Measurements from ENCODE around the gene PARL. TPM values are rescaled to one million over a fixed set of nuclear protein-coding genes. Genes with fewer than 3 reads are reported as not detected.

Gene PARL
- total and polyA plus RNA-seq, 12 donors, result 45.8 to 113 (median 60.7) TPM

DNA sequence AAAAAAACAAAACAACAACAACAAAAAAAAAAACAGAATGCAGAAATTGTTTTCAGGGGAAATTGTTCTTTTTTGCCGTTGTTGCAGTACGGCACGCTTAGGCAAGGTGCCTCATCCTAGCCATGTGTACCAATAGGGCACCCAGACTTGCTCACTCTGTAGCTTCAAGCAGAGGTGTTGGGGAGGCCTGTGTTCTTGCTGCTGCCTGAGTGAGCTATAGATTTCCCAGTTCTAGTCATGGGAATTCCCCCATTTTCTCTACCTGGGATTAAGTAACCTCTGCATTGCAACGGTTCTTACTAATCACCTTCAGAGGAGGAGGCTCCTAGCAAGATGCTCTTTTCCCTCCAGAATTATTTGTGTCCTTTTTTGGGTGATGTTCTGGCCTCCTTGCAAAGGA lies 12.9 kb upstream of the PARL start:
- no peak overlapping the region for H3K27ac ChIP-seq
- peaks cover 0 to 4% (median 0%) of the 10 kb centered on the region in 9 donors for H3K4me1 ChIP-seq
- no peaks in the 10 kb centered on the region for H3K36me3 ChIP-seq
- no peak overlapping the region for H3K4me3 ChIP-seq
- TF ChIP-seq, protein P1, sequence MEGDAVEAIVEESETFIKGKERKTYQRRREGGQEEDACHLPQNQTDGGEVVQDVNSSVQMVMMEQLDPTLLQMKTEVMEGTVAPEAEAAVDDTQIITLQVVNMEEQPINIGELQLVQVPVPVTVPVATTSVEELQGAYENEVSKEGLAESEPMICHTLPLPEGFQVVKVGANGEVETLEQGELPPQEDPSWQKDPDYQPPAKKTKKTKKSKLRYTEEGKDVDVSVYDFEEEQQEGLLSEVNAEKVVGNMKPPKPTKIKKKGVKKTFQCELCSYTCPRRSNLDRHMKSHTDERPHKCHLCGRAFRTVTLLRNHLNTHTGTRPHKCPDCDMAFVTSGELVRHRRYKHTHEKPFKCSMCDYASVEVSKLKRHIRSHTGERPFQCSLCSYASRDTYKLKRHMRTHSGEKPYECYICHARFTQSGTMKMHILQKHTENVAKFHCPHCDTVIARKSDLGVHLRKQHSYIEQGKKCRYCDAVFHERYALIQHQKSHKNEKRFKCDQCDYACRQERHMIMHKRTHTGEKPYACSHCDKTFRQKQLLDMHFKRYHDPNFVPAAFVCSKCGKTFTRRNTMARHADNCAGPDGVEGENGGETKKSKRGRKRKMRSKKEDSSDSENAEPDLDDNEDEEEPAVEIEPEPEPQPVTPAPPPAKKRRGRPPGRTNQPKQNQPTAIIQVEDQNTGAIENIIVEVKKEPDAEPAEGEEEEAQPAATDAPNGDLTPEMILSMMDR (IDR thresholded peaks at IDR 0.05), result no peak
- intact Hi-C loops (cut with DNase I), result loop anchor here (2.0 to 10.0 kb wide), 13 partner anchors 107 to 647 kb away; partner anchors contain the start of genes ALG3 (in 9 of the 10), EEF1AKMT4 (in 9 of the 10), ABCC5 (in 5 of the 10) and PSMD2 (in 2 of the 10)
- DNase-seq (no peak), ATAC-seq (no peak)
- 84 to 88% methylated on average over 4 of the region's 4 CpGs for WGBS, 2 donors
- peaks cover 0 to 45% (median 0%) of the 10 kb centered on the region in 7 donors for H3K27me3 ChIP-seq
- no peaks in the 10 kb centered on the region for H3K9me3 ChIP-seq

DNA sequence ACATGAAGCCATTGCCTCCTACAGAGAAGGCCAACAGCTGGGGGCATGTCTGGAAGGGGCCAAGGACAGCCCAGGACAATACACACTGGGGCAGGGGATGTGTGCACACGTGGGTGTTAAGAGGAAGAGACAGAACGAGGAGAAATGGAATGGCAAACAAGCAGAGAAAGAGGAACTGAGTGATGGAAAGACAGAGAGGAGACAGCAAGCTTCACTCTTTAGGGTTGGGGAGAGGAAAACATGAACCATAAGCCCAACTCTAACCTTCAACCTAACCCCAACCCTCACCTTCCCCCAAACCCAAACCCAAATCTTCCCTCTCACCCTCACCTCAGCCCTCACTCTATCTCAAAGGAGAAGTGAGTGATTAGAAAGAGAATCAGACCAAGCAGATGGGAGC lies 11.9 kb upstream of the PARL start:
- Histone ChIP-seq H3K27me3 (peaks cover 0 to 45% (median 0%) of the 10 kb centered on the region in 7 donors), H3K9me3 (no peaks in the 10 kb centered on the region), H3K4me1 (peaks cover 0 to 4% (median 0%) of the 10 kb centered on the region in 9 donors), H3K4me3 (no peak overlapping the region), H3K27ac (no peak overlapping the region), H3K36me3 (no peaks in the 10 kb centered on the region)
- TF ChIP-seq, protein P1 (IDR thresholded peaks at IDR 0.05), result no peak
- intact Hi-C loops (cut with DNase I), result loop anchor here (2.0 to 10.0 kb wide), 13 partner anchors 108 to 648 kb away; partner anchors contain the start of genes ALG3 (in 9 of the 10), EEF1AKMT4 (in 9 of the 10), ABCC5 (in 5 of the 10) and PSMD2 (in 2 of the 10)
- WGBS, 2 donors, result 39 to 47% methylated on average over 2 of the region's 2 CpGs
- ATAC-seq (no peak), DNase-seq (no peak)

- Histone ChIP-seq H3K27me3 (peaks cover 0 to 48% (median 0%) of the 10 kb centered on the region in 7 donors), H3K4me3 (no peak overlapping the region), H3K4me1 (peaks cover 0 to 4% (median 0%) of the 10 kb centered on the region in 9 donors), H3K27ac (no peak overlapping the region), H3K9me3 (no peaks in the 10 kb centered on the region), H3K36me3 (no peaks in the 10 kb centered on the region)
- WGBS, 2 donors, result 77 to 78% methylated on average over 3 of the region's 3 CpGs
- DNase-seq (no peak), ATAC-seq (peak in 1 of 8 donors; percentile 58)
- intact Hi-C loops (cut with DNase I), result loop anchor here (2.0 to 10.0 kb wide), 13 partner anchors 109 to 649 kb away; partner anchors contain the start of genes ALG3 (in 9 of the 10), EEF1AKMT4 (in 9 of the 10), ABCC5 (in 5 of the 10) and PSMD2 (in 2 of the 10)
- TF ChIP-seq, protein P1 (IDR thresholded peaks at IDR 0.05), result no peak
Observed at GRCh38 chr3:183896184-183896583, 11.5 kb upstream of the PARL start.

DNA sequence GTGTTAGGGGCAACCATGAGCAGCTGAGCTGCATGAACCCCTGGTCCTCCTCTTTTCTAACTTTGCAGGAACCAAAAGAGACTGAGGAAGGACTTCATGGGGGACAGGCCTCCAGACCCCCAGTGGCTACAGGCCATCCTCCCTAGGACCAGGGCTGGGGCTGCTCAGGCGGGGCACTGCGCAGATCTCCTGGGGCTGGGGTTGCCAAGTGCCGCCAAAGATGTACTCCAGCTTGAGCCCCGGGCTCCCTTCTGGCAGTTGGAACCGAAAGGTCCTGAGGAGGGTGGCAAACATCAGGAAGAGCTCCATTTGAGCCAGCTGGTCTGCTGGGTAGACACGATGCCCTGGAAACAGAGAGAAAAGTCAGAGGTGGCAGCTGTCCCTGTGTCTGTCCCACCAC lies 11.1 kb upstream of the PARL start:
- H3K27ac ChIP-seq, result no peak overlapping the region
- H3K9me3 ChIP-seq, result no peaks in the 10 kb centered on the region
- TF ChIP-seq, protein P1 (IDR thresholded peaks at IDR 0.05), result no peak
- H3K36me3 ChIP-seq, result no peaks in the 10 kb centered on the region
- intact Hi-C loops (cut with DNase I), result loop anchor here (2.0 to 10.0 kb wide), 13 partner anchors 109 to 649 kb away; partner anchors contain the start of genes ALG3 (in 9 of the 10), EEF1AKMT4 (in 9 of the 10), ABCC5 (in 7 of the 10) and PSMD2 (in 2 of the 10)
- peaks cover 0 to 49% (median 0%) of the 10 kb centered on the region in 7 donors for H3K27me3 ChIP-seq
- DNase-seq, result no peak
- ATAC-seq, result peak in 1 of 8 donors; percentile 15
- H3K4me3 ChIP-seq, result no peak overlapping the region
- H3K4me1 ChIP-seq, result peaks cover 0 to 4% (median 0%) of the 10 kb centered on the region in 9 donors
- WGBS, 2 donors, result 85 to 86% methylated on average over 6 of the region's 6 CpGs
